NT2/D1 (cell line): Measurements from ENCODE around the gene ZNF566.
A peak's percentile ranks its signal among the peaks of the same experiment; 100 is the strongest.

ENCODE experiments used
- DNase-seq: peaks from one replicate; pipeline ENCODE4 v3.0.0-alpha.2; 2011; ENCODE audit warnings: low read depth, low spot score
- H3K27me3 ChIP-seq: 2 replicates; pipeline ENCODE4 v1.6.0; 2011; ENCODE audit warnings: mild to moderate bottlenecking; ENCODE audit not compliant: insufficient read length, insufficient read depth
- H3K36me3 ChIP-seq: 2 replicates; pipeline ENCODE4 v1.6.1; 2011; ENCODE audit warnings: mild to moderate bottlenecking, low read length, mixed read lengths; ENCODE audit not compliant: insufficient read depth, insufficient read length
- H3K4me1 ChIP-seq: 2 replicates; pipeline ENCODE4 v1.5.1; 2011; ENCODE audit not compliant: insufficient read depth, insufficient read length
- H3K4me3 ChIP-seq: 2 replicates; pipeline ENCODE4 v1.5.1; 2011; ENCODE audit warnings: low read depth; ENCODE audit not compliant: insufficient read length
- H3K9ac ChIP-seq: 2 replicates; pipeline ENCODE4 v1.6.0; 2011; ENCODE audit warnings: low read depth; ENCODE audit not compliant: insufficient read length
- H3K9me3 ChIP-seq: 2 replicates; pipeline ENCODE4 v1.5.1; 2011; ENCODE audit warnings: mild to moderate bottlenecking, low read length; ENCODE audit not compliant: insufficient read depth
- SUZ12 ChIP-seq: IDR thresholded peaks from 2 replicates; pipeline ENCODE4 v1.6.1; 2011; ENCODE audit not compliant: insufficient read length, insufficient read depth; ENCODE audit errors: extremely low read depth
- YY1 ChIP-seq: IDR thresholded peaks from 2 replicates; pipeline ENCODE4 v1.6.1; 2011; ENCODE audit not compliant: insufficient read length, insufficient read depth
- ZNF274 ChIP-seq: IDR thresholded peaks from 2 replicates; pipeline ENCODE4 v1.6.1; 2011; ENCODE audit warnings: mild to moderate bottlenecking, low read depth, low read length

ZNF566 gene

DNA sequence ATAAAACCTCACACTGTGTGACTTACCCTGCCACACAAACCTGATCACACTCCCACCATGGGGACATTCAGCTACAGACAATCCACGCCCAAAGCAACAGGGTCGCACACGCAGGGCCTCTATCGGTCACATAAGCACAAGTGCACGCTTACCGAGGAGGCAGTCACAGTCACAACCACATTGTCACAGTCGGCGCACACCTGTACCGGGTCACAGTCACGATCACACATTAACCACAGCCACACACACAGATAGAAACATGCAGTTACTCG, 579 bp downstream of the ZNF566 start:
- H3K27me3 ChIP-seq: no peaks in the 10 kb centered on the region
- peaks cover 2% of the 10 kb centered on the region for H3K36me3 ChIP-seq
- peak overlapping the region; percentile 97 for H3K4me3 ChIP-seq
- H3K9me3 ChIP-seq: peaks cover 10% of the 10 kb centered on the region; the same call in 1 of the 2 replicates
- H3K9ac ChIP-seq: peak overlapping the region; percentile 97
- DNase-seq: no peak
- TF ChIP-seq SUZ12: no peak
- H3K4me1 ChIP-seq: no peaks in the 10 kb centered on the region

DNA sequence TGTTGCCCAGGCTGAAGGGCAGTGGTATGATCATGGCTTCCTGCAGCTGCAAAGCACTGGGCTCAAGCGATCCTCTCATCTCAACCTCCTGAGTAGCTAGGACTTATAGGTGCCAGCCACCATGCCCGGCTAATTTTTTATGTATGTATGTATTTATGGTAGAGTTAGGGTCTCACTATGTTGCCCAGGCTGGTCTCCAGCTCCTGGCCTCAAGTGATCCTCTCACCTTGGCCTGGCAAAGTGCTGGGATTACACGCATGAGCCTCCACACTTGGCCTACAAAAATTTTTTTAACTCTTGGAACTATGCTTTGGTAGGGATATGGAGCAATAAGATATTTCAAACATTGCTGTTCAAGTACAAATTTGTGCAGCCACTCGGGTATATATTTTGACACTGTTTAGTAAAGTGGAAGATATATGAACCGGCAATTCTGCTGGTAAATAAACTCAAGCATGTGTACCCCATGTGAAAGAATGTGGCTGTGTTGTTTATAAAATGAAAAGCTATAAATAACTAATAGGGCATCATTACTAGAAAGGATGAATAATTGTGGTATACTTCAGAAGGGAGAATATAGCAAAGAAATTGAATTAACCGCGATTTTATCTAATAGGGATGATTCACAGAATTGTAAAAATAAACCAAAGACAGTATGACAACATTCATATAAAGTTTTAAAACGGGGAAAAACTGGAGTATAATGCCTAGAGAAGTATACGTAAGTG, 1.1 kb downstream of the ZNF566 start:
- Histone ChIP-seq H3K4me3 (peak overlapping the region; percentile 97), H3K36me3 (peaks cover 2% of the 10 kb centered on the region), H3K9ac (peak overlapping the region; percentile 97), H3K4me1 (no peaks in the 10 kb centered on the region), H3K9me3 (peaks cover 10% of the 10 kb centered on the region; the same call in 1 of the 2 replicates), H3K27me3 (no peaks in the 10 kb centered on the region)
- TF ChIP-seq YY1 (no peak), SUZ12 (no peak), ZNF274 (no peak)
- DNase-seq: no peak

DNA sequence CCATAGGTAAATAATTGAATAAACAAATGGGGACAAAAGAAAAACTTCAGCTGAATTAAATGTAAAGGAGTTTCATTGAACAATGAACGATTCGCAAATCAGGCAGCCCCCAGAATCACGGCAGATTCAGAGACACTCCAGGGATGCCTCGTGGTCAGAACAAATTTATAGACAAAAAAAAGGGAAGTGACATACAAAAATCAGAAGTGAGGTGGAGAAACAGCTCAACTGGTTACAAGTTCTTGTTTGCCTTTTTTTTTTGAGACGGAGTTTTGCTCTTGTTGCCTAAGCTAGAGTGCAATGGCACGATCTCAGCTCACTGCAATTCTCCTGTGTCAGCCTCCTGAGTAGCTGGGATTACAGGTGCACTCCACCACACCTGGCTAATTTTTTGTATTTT, 5.7 kb downstream of the ZNF566 start:
- no peak for DNase-seq
- Histone ChIP-seq H3K4me1 (no peaks in the 10 kb centered on the region), H3K9ac (no peak overlapping the region), H3K4me3 (no peak overlapping the region), H3K27me3 (no peaks in the 10 kb centered on the region), H3K9me3 (no peaks in the 10 kb centered on the region), H3K36me3 (peaks cover 2% of the 10 kb centered on the region)
- TF ChIP-seq YY1 (no peak), SUZ12 (no peak), ZNF274 (no peak)

DNA sequence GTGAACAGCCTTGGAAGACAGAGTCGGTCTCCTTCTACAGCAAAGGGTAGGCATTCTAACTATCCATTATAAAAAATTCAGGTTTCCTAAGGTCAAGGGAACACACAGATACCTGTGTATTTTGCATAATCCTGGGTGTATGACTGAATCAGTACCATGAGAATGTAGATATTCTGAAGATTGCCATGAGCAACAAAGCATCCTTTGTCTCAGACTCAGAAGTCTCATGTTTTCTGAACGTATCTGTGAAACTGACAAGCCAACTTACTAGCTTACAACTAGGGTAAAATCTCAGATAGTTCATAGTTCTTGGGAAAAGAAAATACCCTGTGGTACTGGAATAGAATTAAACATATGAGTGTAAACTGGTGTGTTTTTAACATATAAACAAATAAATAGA, 6.5 kb downstream of the ZNF566 start:
- no peak overlapping the region for H3K4me3 ChIP-seq
- no peak overlapping the region for H3K9ac ChIP-seq
- H3K9me3 ChIP-seq: no peaks in the 10 kb centered on the region
- TF ChIP-seq ZNF274 (no peak), SUZ12 (no peak), YY1 (no peak)
- no peak for DNase-seq
- no peaks in the 10 kb centered on the region for H3K27me3 ChIP-seq
- H3K4me1 ChIP-seq: no peaks in the 10 kb centered on the region
- peaks cover 2% of the 10 kb centered on the region for H3K36me3 ChIP-seq

DNA sequence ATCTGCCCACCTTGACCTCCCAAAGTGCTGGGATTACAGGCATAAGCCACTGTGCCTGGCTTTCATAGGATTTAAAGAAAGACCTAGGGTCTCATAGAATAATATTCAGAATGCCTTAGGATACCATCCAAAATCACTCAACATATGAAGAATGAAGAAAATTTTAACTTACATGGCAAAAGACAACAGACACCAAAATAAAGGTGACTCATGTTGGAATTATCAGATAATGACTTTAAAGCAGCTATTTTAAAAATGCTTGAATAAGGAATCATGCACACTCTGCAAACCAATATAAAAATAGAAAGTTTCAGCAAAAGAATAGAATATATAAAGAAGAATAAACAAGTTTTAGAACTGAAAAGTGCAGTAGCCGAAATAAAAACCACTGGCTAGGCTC, 29.3 kb downstream of the ZNF566 start:
- Histone ChIP-seq H3K27me3 (no peaks in the 10 kb centered on the region), H3K9ac (no peak overlapping the region), H3K4me3 (no peak overlapping the region), H3K36me3 (peaks cover 10% of the 10 kb centered on the region), H3K4me1 (no peaks in the 10 kb centered on the region), H3K9me3 (no peaks in the 10 kb centered on the region)
- no peak for DNase-seq
- TF ChIP-seq YY1: no peak
- no peak for TF ChIP-seq SUZ12
- no peak for TF ChIP-seq ZNF274

DNA sequence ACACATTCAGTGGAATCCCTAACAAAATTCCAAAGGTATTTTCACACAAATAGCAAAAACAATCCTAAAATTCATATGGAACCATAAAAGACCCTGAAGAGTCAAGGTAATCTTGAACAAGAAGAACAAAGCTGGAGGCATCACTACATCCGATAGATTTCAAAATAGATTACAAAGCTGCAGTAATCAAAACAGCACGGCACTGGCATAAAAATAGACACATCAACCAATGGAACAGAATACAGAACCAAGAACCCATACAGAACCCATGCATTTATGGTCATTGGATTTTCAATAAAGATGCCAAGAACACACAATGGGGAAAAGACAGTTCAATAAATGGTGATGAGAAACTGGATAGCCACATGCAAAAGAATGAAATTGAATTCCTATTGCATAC, 32.5 kb downstream of the ZNF566 start:
- Histone ChIP-seq H3K27me3 (no peaks in the 10 kb centered on the region), H3K9ac (no peak overlapping the region), H3K4me3 (no peak overlapping the region), H3K4me1 (no peaks in the 10 kb centered on the region), H3K9me3 (peaks cover 24% of the 10 kb centered on the region), H3K36me3 (peaks cover 12% of the 10 kb centered on the region)
- no peak for DNase-seq
- TF ChIP-seq YY1 (no peak), ZNF274 (no peak), SUZ12 (no peak)

DNA sequence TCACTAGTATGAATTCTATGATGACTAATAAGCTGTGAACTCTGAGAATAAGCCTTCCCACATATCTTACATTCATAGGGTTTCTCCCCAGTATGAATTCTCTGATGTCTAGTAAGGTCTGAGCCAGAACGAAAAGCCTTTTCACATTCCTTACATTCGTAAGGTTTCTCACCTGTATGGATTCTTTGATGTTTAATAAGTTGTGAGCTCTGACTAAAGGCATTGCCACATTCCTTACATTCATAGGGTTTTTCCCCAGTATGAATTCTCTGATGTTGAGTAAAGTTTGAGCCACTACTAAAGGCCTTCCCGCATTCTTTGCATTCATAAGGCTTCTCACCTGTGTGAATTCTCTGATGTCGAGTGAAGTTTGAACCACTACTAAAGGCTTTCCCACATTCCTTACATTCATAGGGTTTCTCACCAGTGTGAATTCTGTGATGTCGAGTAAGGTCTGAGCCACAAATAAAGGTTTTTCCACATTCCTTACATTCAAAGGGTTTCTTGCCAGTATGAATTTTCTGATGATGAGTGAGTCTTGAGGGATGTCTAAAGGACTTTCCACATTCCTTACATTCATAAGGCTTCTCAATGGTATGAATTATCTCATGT, 40.2 kb downstream of the ZNF566 start:
- H3K36me3 ChIP-seq: peaks cover 43% of the 10 kb centered on the region
- no peak overlapping the region for H3K9ac ChIP-seq

More for the DNA sequence above, 40.2 kb downstream of the ZNF566 start:
- TF ChIP-seq YY1: no peak
- TF ChIP-seq ZNF274: peak; percentile 86
- TF ChIP-seq SUZ12: no peak
- H3K9me3 ChIP-seq: peaks cover 69% of the 10 kb centered on the region
- no peak for DNase-seq
- no peaks in the 10 kb centered on the region for H3K27me3 ChIP-seq
- H3K4me3 ChIP-seq: no peak overlapping the region
- no peaks in the 10 kb centered on the region for H3K4me1 ChIP-seq
